Vein endothelial cell (primary cell): ENCODE measurements around the gene TAS2R13. TPM values are rescaled to one million over a fixed set of nuclear protein-coding genes. Genes with fewer than 3 reads are reported as not detected.

Experiments used
- total RNA-seq: library from RNA; depleted of rRNA; stranded (reverse); fragments of >200 nt; gene quantifications from 2 replicates; pipeline ENCODE4 v1.2.3, GENCODE V29; 2012

The TAS2R13 gene
- total RNA-seq = 1.6 and 2.4 TPM in 2 replicates

GRCh38 chr12:10909462-10909861 lies at the start of gene TAS2R13:
TAS2R13 (minus strand) TSS chr12:10909562; CDS start chr12:10909298, 264 bp downstream.

GRCh38 chr12:10939163-10939562 lies 29.8 kb upstream of the TAS2R13 start, which contains the start of gene TAS2R14:
TAS2R14 (minus strand) TSS chr12:10939263; CDS start chr12:10939207, 56 bp downstream.

GRCh38 chr12:10928746-10929286 lies 19.5 kb upstream of the TAS2R13 start, which contains the start of gene PRH2:
PRH2 (plus strand) TSS chr12:10929236; CDS start chr12:10929274, 38 bp downstream.

GRCh38 chr12:10884086-10884725 lies 25.2 kb downstream of the TAS2R13 start, which contains the start of gene PRH1:
PRH1 (minus strand) TSS chr12:10884255; CDS start chr12:10884217, 38 bp downstream.

Other genes with a start within 250 kb of the TAS2R13 start
- gene STYK1, start 235.5 kb downstream of the TAS2R13 start, total RNA-seq = 12.3 and 14.7 TPM in 2 replicates
- 311 and 333 TPM in 2 replicates for gene YBX3, start 186.2 kb downstream of the TAS2R13 start, total RNA-seq
- 0.48 TPM in 1 of 2 replicates, not detected in the other for gene TAS2R7, start 106.9 kb downstream of the TAS2R13 start, total RNA-seq
- 0.33 TPM in 1 of 2 replicates, not detected in the other for gene TAS2R8, start 102.3 kb downstream of the TAS2R13 start, total RNA-seq
- 0.19 TPM in 1 of 2 replicates, not detected in the other for gene TAS2R9, start 99.4 kb downstream of the TAS2R13 start, total RNA-seq
- 0.98 and 1.5 TPM in 2 replicates for gene TAS2R10, start 83.2 kb downstream of the TAS2R13 start, total RNA-seq
- 0.76 and 2.3 TPM in 2 replicates for gene PRR4, start 60.1 kb downstream of the TAS2R13 start, total RNA-seq
- gene PRH1, start 25.3 kb downstream of the TAS2R13 start, total RNA-seq = 16.0 and 19.2 TPM in 2 replicates
- 0.65 TPM in 1 of 2 replicates, not detected in the other for gene PRH2, start 19.7 kb upstream of the TAS2R13 start, total RNA-seq
- 2.3 and 4.0 TPM in 2 replicates for gene TAS2R14, start 29.7 kb upstream of the TAS2R13 start, total RNA-seq
- 4.5 and 4.6 TPM in 2 replicates for gene TAS2R50, start 77.3 kb upstream of the TAS2R13 start, total RNA-seq
- 3.9 and 5.4 TPM in 2 replicates for gene TAS2R20, start 88.7 kb upstream of the TAS2R13 start, total RNA-seq
- gene TAS2R19, start 113.1 kb upstream of the TAS2R13 start, total RNA-seq = 5.5 and 6.5 TPM in 2 replicates
- gene TAS2R31, start 121.8 kb upstream of the TAS2R13 start, total RNA-seq = 6.9 and 7.2 TPM in 2 replicates
- 2.9 and 3.1 TPM in 2 replicates for gene TAS2R46, start 152.7 kb upstream of the TAS2R13 start, total RNA-seq
- 1.3 and 1.6 TPM in 2 replicates for gene TAS2R43, start 182.8 kb upstream of the TAS2R13 start, total RNA-seq
- 5.6 and 6.5 TPM in 2 replicates for gene TAS2R30, start 225.1 kb upstream of the TAS2R13 start, total RNA-seq